KMS-11 (cell line): Measurements from ENCODE around the gene ATXN7L2.
"Not testable (repeated sequence)": the region's sequence is repeated elsewhere in the genome, so short reads cannot be mapped to it uniquely, and the experiment has no call there.

ENCODE experiments used
- H2AFZ ChIP-seq: fragments of 200-600 bp; sonication (generic); 2 replicates; pipeline ENCODE4 v1.6.1; 2016; ENCODE audit warnings: antibody characterized with exemption, mixed run types, low read depth
- H3K27ac ChIP-seq: fragments of 200-600 bp; sonication (generic); 2 replicates; pipeline ENCODE4 v1.6.1; 2016; ENCODE audit warnings: mild to moderate bottlenecking, mixed run types
- H3K27me3 ChIP-seq: fragments of 200-600 bp; sonication (generic); 2 replicates; pipeline ENCODE4 v1.6.1; 2017; ENCODE audit warnings: mild to moderate bottlenecking, low read depth, mixed run types, moderate library complexity; ENCODE audit not compliant: insufficient read depth
- H3K36me3 ChIP-seq: fragments of 200-600 bp; sonication (generic); 2 replicates; pipeline ENCODE4 v1.6.1; 2017; ENCODE audit warnings: mild to moderate bottlenecking, mixed run types; ENCODE audit not compliant: insufficient read depth
- H3K4me1 ChIP-seq: fragments of 200-600 bp; sonication (generic); 2 replicates; pipeline ENCODE4 v1.6.1; 2016; ENCODE audit warnings: mild to moderate bottlenecking, low read depth, mixed run types; ENCODE audit not compliant: poor library complexity, severe bottlenecking
- H3K4me2 ChIP-seq: fragments of 200-600 bp; sonication (generic); 2 replicates; pipeline ENCODE4 v1.7.0; 2016; ENCODE audit warnings: mild to moderate bottlenecking, mixed run types
- H3K4me3 ChIP-seq: fragments of 200-600 bp; sonication (generic); IDR thresholded peaks from 2 replicates; pipeline ENCODE4 v1.6.1; 2017; ENCODE audit warnings: low read depth, low read length, mixed read lengths; ENCODE audit not compliant: insufficient read depth
- H3K79me2 ChIP-seq: fragments of 200-600 bp; sonication (generic); 2 replicates; pipeline ENCODE4 v1.6.1; 2016; ENCODE audit warnings: low read depth, mixed run types; ENCODE audit not compliant: insufficient read depth
- H3K9ac ChIP-seq: fragments of 200-600 bp; sonication (generic); 2 replicates; pipeline ENCODE4 v1.6.1; 2016; ENCODE audit warnings: mild to moderate bottlenecking, mixed run types
- H4K20me1 ChIP-seq: fragments of 200-600 bp; sonication (generic); 2 replicates; pipeline ENCODE4 v1.6.1; 2016; ENCODE audit warnings: mild to moderate bottlenecking, mixed run types; ENCODE audit not compliant: insufficient read depth
- CTCF ChIP-seq: fragments of 200-600 bp; sonication (generic); conservative IDR thresholded peaks from 2 replicates; pipeline ENCODE4 v1.6.1; 2017; ENCODE audit warnings: low read depth, mild to moderate bottlenecking, antibody characterized with exemption, low read length, moderate library complexity, mixed read lengths

The ATXN7L2 gene

GRCh38 chr1:109468061-109468460 lies 15.6 kb upstream of the ATXN7L2 start:
- Histone ChIP-seq H4K20me1 (no peaks in the 10 kb centered on the region), H3K4me2 (no peak overlapping the region), H3K4me1 (no peaks in the 10 kb centered on the region), H3K4me3 (no peak overlapping the region), H3K27ac (no peak overlapping the region), H3K79me2 (no peaks in the 10 kb centered on the region), H3K36me3 (no peaks in the 10 kb centered on the region), H3K27me3 (peaks cover 37% of the 10 kb centered on the region; the same call in 1 of the 2 replicates), H2AFZ (no peak overlapping the region), H3K9ac (no peak overlapping the region)
- TF ChIP-seq CTCF = no peak

GRCh38 chr1:109468903-109469302 lies 14.8 kb upstream of the ATXN7L2 start:
- Histone ChIP-seq H3K4me1 (no peaks in the 10 kb centered on the region), H3K27ac (no peak overlapping the region), H2AFZ (no peak overlapping the region), H3K27me3 (peaks cover 38% of the 10 kb centered on the region; the same call in 1 of the 2 replicates), H3K79me2 (no peaks in the 10 kb centered on the region), H3K4me3 (no peak overlapping the region), H3K4me2 (no peak overlapping the region), H3K9ac (no peak overlapping the region), H3K36me3 (no peaks in the 10 kb centered on the region), H4K20me1 (no peaks in the 10 kb centered on the region)
- no peak for TF ChIP-seq CTCF

- no peak overlapping the region for H3K9ac ChIP-seq
- H3K4me1 ChIP-seq = no peaks in the 10 kb centered on the region
- peaks cover 40% of the 10 kb centered on the region; the same call in 1 of the 2 replicates for H3K27me3 ChIP-seq
- H3K79me2 ChIP-seq = no peaks in the 10 kb centered on the region
- no peaks in the 10 kb centered on the region for H4K20me1 ChIP-seq
- H2AFZ ChIP-seq = no peak overlapping the region
- no peak overlapping the region for H3K27ac ChIP-seq
- no peak for TF ChIP-seq CTCF
- H3K36me3 ChIP-seq = no peaks in the 10 kb centered on the region
- no peak overlapping the region for H3K4me3 ChIP-seq
- H3K4me2 ChIP-seq = no peak overlapping the region
These were observed 13.5 kb upstream of the ATXN7L2 start for GRCh38 chr1:109470245-109470644.

GRCh38 chr1:109472779-109473178 lies 10.9 kb upstream of the ATXN7L2 start:
- no peak for TF ChIP-seq CTCF
- Histone ChIP-seq H3K9ac (no peak overlapping the region), H3K4me3 (no peak overlapping the region), H3K79me2 (no peaks in the 10 kb centered on the region), H3K4me1 (no peaks in the 10 kb centered on the region), H2AFZ (no peak overlapping the region), H3K27me3 (peaks cover 44% of the 10 kb centered on the region; the same call in 1 of the 2 replicates), H4K20me1 (no peaks in the 10 kb centered on the region), H3K27ac (no peak overlapping the region), H3K4me2 (no peak overlapping the region), H3K36me3 (no peaks in the 10 kb centered on the region)

GRCh38 chr1:109473284-109474057 lies 10.2 kb upstream of the ATXN7L2 start:
- not testable (repeated sequence) for H3K36me3 ChIP-seq, H3K4me3 ChIP-seq, H3K9ac ChIP-seq, H4K20me1 ChIP-seq, H3K79me2 ChIP-seq, H3K4me1 ChIP-seq, H3K27ac ChIP-seq, H3K4me2 ChIP-seq, H2AFZ ChIP-seq
- H3K27me3 ChIP-seq = peaks cover 44% of the 10 kb centered on the region; the same call in 1 of the 2 replicates
